Measurements from ENCODE around the gene AHNAK.

The AHNAK gene

DNA sequence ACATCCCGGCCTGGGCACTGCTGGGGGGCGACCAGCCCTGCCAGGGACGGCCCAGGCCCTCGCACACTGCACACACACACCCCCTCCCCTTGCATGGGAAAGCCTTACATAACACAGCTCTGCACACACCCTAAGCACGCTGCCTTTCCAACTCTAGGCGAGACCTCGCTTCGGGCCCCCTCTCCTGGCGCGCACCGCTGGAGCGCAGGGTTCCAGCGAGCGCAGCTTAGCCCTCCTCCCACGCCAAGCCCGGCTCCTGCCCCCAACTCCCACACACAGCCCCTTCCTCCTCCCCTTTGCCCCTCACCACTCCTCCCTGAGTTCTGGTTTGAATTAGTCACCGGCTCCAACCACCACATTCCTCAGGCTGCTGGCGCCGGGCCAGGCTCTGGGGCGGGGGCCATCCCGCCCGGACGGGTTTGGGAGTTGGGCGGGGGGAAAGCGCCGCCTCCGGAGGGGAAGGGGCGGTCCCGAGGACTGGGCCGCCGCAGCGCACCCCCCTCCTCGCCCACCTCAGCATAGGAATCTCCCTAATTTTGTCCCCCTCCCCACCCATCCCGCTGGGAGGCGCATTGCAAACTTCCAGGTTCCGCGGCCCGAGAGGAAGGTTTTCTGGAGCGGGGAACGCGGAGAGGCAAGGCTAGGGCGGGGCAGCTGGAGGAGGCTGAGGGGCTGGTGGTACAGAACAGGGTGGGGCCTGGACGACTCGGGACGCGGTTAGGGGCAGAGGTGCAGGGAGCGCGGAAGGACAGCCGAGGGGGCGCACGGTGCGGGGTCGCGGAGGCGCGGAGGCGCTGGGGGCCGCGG, 966 bp downstream of the AHNAK start:
- no peaks in the 10 kb centered on the region for H3K9me3 ChIP-seq
- DNase-seq, result peak; percentile 95 to 97
- H3K4me1 ChIP-seq, result peaks cover 5 to 76% (median 56%) of the 10 kb centered on the region in 4 donors
- peak overlapping the region; percentile 98 for H3K27ac ChIP-seq
- H3K4me3 ChIP-seq, result peak overlapping the region; percentile 86 to 87
- intact Hi-C loops (cut with DNase I; ENCODE audit: low total_unique reads), result loop anchor here (10.0 kb wide), 1 partner anchor 49 kb away; the partner anchor contains the start of gene TUT1
- peaks cover 0 to 9% (median 0%) of the 10 kb centered on the region in 3 donors for H3K36me3 ChIP-seq
- TF ChIP-seq, protein P1, sequence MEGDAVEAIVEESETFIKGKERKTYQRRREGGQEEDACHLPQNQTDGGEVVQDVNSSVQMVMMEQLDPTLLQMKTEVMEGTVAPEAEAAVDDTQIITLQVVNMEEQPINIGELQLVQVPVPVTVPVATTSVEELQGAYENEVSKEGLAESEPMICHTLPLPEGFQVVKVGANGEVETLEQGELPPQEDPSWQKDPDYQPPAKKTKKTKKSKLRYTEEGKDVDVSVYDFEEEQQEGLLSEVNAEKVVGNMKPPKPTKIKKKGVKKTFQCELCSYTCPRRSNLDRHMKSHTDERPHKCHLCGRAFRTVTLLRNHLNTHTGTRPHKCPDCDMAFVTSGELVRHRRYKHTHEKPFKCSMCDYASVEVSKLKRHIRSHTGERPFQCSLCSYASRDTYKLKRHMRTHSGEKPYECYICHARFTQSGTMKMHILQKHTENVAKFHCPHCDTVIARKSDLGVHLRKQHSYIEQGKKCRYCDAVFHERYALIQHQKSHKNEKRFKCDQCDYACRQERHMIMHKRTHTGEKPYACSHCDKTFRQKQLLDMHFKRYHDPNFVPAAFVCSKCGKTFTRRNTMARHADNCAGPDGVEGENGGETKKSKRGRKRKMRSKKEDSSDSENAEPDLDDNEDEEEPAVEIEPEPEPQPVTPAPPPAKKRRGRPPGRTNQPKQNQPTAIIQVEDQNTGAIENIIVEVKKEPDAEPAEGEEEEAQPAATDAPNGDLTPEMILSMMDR (IDR thresholded peaks at IDR 0.05), result no peak
- no peaks in the 10 kb centered on the region for H3K27me3 ChIP-seq

DNA sequence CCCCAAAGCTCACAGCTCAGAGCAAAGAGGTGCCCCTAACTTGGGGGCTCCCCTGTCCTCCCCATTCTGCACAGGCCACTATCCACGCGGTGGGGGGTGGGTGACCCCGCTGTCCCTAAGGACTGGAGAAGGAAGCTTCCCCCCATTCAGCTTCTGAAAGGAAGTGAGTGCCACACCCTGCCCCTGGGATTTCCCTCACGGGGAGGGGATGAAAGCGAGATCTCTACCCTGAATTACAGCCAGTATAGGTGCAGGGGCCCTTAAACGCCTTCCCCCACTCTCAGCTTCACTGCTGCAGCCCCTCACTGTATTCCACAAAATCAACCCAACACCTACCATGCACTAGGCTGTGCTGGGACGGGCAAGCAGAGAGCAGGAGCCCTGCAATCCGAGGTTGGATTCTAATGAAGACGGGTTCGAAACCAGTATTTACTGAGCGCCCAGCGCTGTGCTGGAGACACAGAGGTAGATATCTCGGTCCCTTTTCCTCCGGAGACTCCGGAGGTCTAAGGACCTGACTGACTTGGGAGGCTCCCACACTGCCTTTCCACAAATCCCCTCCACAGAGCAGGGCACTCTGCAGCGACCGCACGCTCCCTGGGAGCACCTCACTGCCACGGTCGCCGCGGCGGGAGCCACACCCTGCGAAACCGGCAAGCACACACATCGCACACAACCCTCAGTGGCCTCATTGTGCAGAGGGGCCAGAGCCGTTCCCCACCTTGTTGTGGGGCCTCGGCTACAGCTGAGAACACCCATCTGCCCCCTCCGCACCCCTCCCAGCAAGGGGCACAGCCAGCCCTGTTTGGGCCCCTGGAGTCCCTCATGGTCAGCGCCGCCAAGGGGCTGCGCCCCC, 1.8 kb downstream of the AHNAK start:
- DNase-seq, result no peak
- TF ChIP-seq, protein P1 (IDR thresholded peaks at IDR 0.05), result no peak
- Histone ChIP-seq H3K4me1 (peaks cover 5 to 77% (median 61%) of the 10 kb centered on the region in 4 donors), H3K27ac (peak overlapping the region; percentile 98), H3K9me3 (no peaks in the 10 kb centered on the region), H3K36me3 (peaks cover 0 to 9% (median 0%) of the 10 kb centered on the region in 3 donors), H3K4me3 (peak overlapping the region; percentile 86 to 87), H3K27me3 (no peaks in the 10 kb centered on the region)
- intact Hi-C loops (cut with DNase I; ENCODE audit: low total_unique reads), result loop anchor here (5.0 to 10.0 kb wide), 4 partner anchors 38 to 148 kb away; partner anchors contain the start of gene TUT1

DNA sequence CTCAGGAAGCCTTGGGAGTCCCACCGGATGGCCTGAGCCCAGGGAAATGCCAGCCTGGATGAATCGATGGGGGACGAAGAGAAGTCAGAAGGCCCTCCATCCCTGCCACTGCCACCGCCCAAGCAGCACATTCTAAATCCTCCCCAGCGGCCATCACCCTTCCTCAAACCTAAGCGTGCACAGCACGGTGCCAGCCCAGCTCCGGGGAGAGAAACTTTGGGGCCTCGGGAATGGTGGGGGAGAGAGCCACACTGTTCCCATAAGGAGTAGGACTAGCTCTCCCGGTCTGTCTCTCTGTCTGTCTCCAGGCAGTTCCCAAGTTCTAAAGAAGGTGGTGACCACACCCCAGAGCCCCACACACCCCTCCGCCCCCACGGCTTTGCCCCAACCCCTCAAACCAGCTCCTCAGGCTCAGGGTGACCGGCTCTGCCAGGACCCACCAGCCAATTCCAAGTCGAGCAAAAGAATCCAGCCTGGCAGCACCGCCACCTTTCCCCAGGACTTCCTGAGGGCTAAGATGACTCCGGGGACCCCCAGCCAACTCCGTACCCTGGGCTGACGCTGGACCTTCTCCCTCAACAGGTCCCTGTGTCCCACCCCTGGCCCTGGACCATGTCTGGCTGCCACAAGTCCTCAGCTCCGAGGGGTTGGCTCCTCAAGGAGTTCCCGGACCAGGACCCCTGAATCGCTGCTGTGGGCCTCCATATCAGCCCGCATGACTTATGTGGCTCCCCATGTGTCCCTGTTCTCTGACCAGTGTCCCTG, 2.7 kb downstream of the AHNAK start:
- intact Hi-C loops (cut with DNase I; ENCODE audit: low total_unique reads), result loop anchor here (5.0 to 10.0 kb wide), 4 partner anchors 37 to 147 kb away; partner anchors contain the start of gene TUT1
- DNase-seq, result peak in 1 of 2 donors; percentile 69
- TF ChIP-seq, protein P1 (IDR thresholded peaks at IDR 0.05), result no peak
- H3K9me3 ChIP-seq, result no peaks in the 10 kb centered on the region
- H3K27ac ChIP-seq, result peak overlapping the region; percentile 98
- H3K4me3 ChIP-seq, result peak overlapping the region; percentile 86 to 87
- no peaks in the 10 kb centered on the region for H3K27me3 ChIP-seq
- peaks cover 0 to 14% (median 0%) of the 10 kb centered on the region in 3 donors for H3K36me3 ChIP-seq
- H3K4me1 ChIP-seq, result peaks cover 5 to 77% (median 61%) of the 10 kb centered on the region in 4 donors

DNA sequence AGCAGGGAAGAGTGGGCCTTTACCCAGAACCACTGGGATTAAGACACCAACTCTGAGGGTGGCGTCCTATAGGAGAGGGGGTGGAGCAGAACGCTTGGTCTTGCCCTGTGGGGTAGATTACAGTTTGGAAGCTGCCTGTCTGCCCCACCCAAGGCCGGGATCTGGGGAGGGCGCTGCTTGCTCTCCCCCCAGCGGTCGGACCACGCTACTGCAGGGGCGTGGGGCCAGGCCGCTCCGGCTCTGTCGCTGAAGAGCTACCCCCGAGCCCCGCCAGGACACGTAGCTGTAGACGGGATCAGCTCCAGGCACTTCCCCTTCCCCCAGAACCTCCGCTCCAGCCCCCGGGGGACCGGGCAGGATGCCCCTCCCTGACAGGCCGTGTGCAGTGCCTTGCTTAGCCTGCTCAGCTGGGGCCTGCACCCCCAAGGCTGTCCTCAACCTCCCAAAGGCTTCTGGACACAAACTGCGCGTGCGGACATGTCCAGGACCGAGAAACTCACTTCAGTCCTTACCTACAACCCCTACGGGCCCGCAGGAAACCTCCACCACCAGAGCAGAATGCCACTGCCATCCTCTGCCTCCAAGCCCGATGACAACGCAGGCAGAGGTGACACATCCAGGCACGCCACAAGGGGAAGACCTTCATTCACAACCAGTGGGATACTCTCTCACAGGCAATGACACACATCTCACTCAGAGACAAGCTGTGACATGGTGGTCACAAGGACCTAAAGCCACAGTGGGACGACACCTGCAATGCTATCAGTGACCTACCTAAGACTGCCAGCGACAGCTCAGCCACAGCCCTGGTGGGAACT, 3.6 kb downstream of the AHNAK start:
- TF ChIP-seq, protein P1 (IDR thresholded peaks at IDR 0.05), result peak; percentile 99
- Histone ChIP-seq H3K4me1 (peaks cover 5 to 77% (median 61%) of the 10 kb centered on the region in 4 donors), H3K27ac (peak overlapping the region; percentile 98), H3K27me3 (no peaks in the 10 kb centered on the region), H3K36me3 (peaks cover 0 to 23% (median 9%) of the 10 kb centered on the region in 3 donors), H3K9me3 (no peaks in the 10 kb centered on the region), H3K4me3 (peak overlapping the region; percentile 86 to 87)
- intact Hi-C loops (cut with DNase I; ENCODE audit: low total_unique reads), result loop anchor here (5.0 to 10.0 kb wide), 4 partner anchors 36 to 146 kb away; partner anchors contain the start of gene TUT1
- DNase-seq, result peak; percentile 73 to 90
